ENCODE results near the gene FAM241A.
"Not testable (repeated sequence)": the region's sequence is repeated elsewhere in the genome, so short reads cannot be mapped to it uniquely, and the experiment has no call there.

FAM241A gene

DNA sequence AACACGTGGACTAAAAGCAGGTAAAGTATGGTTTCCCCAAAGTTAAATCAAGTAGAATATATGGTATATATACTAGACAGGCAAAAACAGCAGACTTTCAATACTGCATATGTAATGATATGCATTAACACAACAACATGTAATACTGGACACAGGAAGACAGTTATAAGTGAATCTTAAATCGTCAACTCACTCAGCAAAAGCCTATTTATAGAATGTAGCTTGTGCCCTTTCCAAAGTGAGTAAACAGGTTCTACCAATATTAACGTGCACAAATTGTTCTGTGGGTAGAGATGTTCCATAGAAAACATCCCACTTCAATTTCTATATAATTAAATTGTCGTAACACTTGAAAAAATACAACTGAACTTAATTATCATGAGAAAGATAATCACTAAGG lies 30.6 kb downstream of the FAM241A start:
- no peak for DNase-seq

DNA sequence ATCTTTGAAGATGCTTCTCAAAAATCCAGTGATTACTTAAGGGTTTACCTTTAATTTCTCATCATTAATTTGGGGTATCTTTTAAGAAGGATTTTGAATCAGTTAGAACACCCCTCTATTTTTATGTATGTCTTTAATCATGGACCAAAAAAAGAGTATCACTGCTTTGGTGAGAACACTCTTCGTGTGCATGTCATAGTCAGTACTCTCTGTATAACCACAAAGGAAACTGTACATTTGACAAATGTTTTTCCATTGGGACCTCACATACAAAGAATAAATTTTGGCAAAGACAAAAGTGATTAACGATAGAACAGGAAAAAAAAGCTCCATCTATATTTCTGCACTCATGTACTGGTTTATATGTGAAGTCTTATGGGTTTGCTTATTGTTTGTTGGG lies 31.3 kb downstream of the FAM241A start:
- no peak for DNase-seq

DNA sequence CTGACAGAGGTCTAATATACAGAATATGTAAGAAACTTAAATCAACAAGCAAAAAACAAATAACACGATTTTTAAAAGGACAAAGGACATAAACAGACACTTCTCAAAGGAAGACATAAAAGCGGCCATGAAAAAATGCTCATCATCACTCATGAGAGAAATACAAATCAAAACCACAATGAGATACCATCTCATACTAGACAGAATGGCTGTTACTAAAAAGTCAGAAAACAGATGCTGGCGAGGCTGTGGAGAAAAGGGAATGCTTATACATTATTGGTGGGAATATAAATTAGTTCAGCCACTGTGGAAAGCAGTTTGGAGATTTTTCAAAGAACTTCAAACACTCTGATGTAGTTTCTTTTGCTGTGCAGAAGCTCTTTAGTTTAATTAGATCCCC lies 33.5 kb downstream of the FAM241A start:
- not testable (repeated sequence) for DNase-seq

DNA sequence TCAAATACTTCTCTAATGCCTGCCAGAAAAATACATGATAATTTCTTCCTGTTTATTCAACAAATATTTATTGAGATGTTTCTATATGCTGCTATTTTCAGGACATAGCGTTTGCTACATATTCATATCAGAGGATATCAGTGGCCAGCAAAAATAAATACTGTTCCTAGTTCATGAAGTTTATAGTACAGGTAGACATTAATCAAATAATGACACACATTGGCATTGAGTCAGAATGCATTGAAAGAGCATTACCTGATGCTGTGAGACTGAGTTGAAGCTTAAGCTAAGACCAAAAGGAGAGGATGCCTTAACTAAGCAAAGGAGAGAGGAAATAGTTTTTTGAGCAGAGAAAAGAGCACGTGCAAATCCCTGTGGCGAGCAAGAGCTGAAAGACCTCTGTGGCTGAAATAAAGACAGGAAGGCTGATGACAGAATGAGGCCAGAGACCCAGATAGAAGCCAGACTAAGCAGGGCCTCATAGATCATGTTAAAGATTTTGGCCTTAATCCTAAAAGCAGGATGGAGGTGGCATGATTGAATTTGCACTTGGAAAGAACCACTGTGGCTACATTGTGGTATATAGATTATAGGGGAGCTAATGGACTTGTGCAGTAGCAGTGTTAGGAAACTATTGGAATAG lies 36.2 kb downstream of the FAM241A start:
- DNase-seq = no peak

DNA sequence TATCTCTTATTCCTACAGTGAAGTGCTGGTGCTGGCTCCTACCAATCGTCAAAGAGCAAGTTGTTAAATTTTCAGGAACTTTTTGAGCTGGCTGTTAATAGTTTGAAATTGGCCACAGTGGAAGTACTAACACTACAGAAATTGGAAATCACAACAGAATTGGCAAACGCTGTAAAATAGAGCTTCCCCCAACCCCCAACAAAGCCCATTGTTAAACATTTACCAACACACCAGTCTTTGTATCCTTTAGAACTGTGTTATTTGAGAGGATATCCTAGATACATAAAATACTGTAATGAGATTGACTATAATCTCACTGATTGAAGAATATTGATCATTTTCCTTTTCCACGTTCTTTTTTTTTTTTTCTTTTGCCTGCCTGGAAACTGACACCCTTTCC lies 37.4 kb downstream of the FAM241A start:
- no peak for DNase-seq

DNA sequence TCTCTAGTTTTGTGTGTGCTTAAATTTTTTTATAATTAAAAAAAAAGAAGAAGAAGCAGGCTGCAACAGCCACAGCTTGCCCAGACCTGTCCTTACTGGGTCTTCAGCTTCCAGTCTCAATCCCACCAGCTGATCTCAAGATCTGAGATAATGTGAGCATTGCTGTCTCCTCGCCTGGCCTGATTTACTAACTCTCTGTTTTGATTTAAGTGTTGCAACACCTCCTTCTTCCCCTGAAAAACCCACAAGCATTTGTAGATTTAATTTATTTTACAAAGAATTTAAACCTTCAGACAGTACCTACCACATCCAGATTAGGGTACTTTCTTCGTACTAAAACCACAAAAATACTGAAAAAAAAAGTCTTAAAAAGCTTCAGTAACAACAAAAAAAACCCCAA lies 38.0 kb downstream of the FAM241A start:
- DNase-seq = no peak

DNA sequence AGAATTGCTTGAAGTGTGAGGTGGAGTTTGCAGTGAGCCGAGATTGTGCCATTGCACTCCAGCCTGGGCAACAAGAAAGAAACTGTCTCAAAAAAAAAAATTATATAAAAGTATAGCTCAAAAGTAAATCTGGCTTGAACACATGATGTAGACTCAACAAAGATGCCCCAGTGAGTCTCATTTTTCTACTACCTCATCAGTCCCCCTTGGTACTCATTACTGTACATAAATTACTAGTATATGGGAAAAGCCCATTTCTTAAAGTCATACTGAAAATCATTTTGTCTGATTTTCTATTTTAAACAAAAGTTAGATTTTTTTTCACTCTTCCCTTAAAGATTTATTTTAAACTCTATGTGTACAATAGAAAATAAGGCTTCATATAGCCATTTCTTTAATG lies 39.2 kb downstream of the FAM241A start:
- no peak for DNase-seq

DNA sequence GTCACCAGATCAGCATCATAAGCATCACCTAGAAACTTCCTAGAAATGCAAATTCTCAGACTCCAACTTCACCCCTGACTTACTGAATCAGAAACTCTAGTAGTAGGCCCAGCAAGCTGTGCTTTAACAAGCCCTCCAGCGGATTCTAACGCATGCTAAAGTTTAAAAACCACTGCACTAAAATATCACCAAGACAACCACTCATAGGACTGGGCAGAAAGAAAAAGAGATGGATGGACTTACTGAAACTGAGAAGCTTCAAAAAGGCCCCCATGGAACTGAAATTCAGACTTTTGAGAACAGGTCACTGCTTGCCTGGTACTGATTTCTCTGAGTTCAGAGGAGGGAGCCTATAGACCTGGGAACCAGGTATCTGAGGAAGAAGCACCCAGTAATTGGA lies 40.1 kb downstream of the FAM241A start:
- no peak for DNase-seq

DNA sequence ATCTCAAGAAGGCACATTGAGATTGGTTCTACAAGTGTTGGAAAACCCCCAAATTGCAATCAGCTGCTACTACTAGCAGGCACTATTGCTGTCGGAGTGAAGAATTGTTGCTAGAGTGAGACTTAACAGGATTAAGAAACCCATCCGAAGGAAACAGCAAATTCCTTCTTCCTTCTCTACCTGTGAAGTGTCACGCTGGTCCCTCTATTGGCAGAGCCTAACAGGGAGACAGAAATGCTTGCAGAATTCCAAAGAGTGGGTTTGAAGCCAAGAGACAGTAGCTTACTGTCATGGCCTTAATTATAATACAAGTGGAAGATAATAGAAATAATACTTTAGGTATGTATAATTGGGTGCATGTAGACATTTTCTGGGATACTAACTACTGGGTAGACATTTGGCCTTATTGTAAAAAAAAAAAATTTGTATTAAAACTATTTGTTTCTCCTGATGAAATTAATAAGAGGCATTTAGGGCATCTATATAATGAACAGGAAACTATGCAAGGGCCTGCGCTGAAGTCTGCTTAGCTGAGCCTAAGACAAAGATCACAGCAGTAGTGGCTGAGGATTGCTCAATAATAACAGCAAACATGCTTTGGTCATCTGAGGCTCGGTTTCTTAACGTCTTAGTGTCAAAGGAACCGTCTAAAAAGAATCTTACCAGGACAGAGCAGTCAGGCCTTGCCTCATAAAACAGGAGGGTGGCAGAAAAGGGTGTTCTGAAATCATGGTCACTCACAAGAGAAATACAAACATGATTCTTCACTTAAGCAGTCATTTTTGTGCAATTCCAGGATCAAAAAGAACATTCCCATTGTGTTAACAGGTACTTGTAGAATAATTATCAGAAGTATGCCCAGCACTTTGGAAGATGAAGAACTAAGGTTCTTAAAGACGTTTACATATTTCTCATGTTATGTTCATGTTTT lies 40.8 kb downstream of the FAM241A start:
- no peak for DNase-seq

DNA sequence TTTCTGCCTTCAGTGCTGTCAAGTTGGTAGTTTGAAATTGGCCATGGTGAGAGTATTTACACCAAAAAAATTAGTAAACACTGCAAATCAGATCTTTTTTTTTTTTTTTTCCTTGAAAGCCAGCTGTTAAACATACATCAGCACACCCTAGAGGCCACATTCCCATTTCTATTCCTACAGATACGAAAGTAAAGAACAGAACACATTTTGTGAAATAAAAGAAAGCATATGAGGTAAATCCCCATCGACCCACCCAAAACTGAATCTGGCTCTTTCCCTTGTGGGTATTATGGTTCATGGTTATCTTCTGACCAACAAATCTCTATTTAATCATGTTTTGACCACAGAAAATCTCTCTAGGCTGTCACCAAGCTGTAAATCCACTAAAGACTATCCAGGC lies 44.5 kb downstream of the FAM241A start:
- DNase-seq = no peak

DNA sequence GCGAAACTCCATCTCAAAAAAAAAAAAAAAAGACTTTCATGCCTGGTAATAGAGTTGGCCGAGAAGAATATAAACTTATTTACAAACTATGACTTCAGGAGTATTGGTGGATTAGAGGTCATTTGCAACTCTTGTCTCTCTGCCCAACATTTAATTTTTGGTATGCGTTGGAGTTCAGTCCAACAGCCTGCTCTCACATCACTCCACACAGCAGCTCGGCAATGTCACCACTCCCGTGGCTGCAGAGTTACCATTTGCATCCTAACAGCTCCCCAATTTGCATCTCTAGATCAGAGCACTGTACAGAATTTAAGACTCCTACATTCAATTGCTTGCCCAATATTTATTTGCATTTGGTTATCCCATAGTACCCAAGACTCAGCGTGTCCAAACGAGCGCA lies 45.4 kb downstream of the FAM241A start:
- DNase-seq = no peak

DNA sequence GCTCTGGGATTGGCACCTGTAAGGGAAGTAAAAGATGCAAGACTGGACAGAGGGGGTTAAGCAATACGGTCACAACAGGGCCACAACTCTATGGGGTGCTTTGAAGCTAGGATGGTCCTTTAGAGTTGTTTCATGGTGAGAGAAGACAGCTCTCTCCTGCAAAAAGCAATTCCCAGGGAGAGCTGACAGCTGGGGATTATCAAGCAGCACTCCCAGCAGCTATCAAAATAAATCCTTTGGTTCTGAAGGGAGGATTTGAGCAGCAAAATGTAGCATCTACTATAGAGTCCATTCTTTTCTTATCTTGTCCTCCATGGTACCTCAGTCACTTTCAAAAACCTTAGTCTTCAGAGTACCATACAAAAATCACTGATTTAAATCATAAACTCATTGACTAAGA lies 51.2 kb downstream of the FAM241A start:
- DNase-seq = no peak

DNA sequence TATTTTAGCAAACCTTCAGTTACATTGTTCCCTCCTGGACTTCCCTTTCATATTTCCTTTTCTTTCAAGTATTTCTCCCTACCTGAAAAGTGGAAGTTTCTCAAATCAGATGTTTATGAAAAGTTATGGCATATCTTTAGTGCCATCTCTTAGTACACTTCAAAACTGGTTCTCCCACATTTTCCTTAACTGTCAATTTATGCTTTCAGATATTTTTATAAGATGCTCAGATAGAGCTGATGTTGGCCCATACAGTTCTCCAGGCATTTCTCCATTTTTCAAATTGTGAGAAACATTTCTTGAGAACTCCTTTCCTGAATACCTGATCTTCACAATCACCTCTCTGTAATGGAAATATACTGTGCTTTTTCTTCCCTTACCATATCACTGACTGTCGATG lies 53.8 kb downstream of the FAM241A start:
- DNase-seq = no peak

DNA sequence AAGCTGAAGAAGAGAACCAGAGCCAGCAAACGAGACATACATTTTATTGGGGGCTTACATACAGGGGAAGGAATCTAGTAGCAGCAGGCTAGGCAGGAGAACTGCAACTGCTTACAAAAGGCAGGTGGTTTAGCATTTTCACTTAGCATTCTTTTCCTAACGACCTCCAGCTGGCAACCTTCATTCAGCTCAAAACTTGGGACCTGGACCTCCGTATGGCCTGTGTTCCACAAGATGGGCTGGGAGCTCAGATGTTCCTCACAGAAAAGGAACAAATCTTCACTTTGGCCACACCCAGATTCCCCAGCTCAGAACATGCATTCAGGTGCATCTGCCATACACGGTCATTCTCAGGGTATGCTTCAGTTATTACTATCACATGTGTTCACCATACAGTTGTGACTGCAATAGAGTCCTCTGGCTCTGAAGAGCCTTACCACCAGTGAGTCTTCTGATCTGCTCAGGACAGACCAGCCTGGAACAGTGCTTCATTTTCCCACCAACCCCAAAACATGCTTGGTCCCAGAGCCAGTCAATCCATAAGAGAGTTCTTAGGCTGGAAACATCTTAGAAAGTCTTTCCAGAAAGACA lies 56.8 kb downstream of the FAM241A start:
- no peak for DNase-seq

DNA sequence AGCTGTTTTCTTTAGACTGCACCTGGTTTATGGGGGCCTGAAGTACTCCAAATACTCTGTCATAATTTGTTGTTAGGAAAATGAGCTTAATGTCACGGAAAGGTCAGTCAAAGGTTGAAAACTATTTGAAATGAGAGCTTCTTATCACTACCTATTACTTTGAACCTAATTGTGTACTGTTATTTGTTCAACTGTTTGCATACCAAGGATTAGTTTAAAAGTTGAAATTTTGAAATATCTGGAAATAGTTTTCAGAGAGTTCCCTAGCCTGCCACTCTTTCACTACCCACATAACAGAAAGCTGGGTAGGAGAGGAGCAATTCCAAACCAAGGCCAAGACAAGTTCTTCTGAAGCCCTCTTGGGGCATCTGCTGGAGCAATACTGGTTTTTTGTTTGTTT lies 58.3 kb downstream of the FAM241A start:
- no peak for DNase-seq

DNA sequence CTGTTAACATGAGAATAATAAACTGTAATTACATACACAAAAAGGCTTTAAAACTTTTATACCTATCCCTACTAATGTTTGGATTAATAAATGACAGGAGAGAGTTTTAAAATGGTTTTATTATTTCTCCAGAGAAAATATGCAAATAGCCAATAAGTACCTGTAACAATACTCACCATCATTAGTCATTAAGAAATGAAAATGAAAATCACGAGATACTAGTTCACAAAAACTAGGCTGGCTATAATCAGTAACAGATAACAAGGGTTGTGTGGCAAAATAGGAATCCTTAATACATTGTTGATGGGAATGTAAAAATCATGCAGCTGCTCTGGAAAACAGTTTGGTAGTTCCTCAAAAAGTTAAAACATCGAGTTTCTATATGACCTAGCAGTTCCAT lies 61.2 kb downstream of the FAM241A start:
- DNase-seq = no peak

DNA sequence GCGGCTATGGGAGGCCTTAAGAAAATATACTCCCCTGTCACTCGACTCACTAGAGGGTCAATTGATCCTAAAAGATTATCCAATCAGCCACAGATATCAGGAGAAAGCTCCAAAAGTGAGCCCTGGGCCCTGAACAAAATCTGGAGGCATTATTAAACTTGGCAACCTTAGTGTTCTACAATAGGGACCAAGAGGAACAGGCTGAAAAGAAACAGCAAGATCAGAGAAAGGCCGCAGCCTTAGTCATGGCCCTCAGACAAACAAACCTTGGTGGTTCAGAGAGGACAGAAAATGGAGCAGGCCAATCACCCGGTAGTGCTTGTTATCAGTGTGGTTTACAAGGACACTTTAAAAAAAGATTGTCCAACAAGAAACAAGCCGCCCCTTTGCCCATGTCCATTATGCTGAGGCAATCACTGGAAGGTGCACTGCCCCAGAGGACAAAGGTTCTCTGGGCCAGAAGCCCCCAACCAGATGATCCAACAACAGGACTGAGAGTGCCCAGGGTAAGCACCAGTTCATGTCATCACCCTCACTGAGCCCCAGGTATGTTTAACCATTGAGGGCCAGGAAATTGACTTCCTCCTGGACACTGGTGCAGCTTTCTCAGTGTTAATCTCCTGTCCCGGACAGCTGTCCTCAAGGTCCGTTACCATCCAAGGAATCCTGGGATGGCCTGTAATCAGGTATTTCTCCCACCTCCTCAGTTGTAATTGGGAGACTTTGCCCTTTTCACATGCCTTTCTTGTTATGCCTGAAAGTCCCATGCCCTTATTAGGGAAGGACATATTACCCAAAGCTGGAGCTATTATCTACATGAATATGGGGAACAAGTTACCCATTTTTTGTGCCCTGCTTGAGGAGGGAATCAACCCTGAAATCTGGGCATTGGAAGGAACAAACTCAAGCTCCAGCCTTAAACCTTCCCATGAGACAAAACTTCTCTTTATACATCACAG lies 63.2 kb downstream of the FAM241A start:
- not testable (repeated sequence) for DNase-seq

DNA sequence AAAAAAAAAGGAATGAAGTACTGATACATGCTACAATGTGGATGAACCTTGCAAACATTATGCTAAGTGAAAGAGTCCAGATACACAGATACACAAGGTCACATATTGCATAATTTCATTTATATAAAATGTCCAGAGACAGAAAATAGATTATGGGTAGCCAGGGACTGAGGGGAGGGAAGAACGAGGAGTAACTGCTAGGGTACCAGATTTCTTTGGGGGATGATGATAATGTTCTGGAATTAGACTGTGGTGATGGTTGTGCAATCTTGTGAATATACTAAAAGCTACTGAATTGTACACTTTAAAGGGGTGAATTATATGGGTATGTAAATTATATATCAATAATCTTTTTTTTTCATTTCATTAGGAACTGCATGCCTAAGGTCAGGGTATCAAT lies 65.5 kb downstream of the FAM241A start:
- DNase-seq = no peak

DNA sequence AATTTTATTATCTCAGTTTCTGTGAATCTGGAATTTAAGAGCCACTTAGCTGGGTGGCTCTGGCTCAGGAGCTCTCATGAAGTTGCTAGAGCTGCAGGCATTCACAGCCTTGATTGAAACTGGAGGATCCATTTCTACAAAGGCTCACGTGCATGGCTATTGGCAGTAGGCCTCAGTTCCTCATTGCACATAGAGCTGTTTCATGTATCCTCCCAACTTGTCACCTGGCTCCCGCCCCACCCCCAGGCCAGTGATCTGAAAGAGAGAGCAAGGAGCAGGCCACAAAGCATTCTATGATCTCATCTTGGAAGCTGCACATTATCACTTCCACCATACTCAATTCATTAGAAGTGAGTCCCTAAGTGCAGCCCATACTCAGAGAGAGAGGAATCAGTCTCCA lies 67.8 kb downstream of the FAM241A start:
- DNase-seq = no peak

DNA sequence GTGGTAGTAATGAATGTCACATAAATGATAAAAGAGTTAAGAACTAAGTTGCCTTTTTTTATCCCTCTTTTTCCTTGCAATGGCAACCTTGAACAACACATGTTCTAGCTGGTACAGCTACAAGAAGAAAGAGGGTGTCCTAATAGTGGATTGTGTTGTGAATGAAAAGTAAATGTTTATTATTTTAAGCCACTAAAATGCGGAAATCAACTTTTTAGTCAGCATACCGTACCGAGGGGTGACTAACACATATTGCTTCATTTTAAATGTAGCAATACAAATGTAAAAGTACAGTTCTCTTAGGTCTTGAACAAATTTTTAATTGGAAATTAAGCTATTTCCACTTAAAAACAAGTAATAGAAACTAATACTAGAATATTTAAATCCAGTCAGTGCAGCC lies 68.6 kb downstream of the FAM241A start:
- DNase-seq = no peak

DNA sequence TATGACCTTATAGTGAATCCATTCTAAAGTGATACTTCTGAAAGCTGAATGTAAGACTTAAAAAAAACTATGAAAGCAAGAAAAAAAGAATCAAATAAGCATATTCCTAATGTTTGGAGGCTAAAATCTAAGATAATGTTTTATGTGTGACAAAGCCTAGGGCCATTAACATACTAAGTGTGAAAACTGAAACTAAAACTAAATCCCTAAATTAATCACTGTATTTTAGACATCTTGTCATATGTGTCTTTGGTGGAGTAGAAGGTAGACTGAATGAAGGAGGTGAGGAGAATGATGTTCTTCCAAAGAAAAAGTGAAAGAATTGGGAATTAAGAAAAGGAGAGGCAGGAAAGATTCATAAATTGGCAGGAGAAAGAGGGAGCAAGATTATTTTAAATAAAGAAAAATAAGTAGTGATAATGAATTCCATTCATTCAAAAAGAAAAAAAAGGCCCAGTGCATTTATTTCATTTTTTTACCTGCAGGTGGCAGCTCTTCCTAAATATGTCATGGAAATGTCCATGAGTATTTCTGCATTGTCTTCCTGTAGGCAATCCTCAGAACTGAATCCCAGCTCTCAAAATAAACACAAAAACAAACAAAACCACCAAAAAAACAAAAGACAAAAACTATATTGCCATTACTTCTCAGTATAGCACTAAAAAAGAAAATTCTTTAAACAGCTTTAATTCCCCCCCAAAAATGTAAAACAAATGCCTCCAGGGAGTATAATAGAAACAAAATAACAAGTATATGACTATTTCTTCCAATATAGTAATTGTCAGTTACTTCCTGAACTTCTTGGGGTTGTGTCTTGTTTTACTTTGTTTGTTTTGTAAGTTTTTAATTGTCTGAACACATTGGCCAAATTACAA lies 69.4 kb downstream of the FAM241A start:
- peak in 1 of 2 experiments; percentile 9 for DNase-seq

DNA sequence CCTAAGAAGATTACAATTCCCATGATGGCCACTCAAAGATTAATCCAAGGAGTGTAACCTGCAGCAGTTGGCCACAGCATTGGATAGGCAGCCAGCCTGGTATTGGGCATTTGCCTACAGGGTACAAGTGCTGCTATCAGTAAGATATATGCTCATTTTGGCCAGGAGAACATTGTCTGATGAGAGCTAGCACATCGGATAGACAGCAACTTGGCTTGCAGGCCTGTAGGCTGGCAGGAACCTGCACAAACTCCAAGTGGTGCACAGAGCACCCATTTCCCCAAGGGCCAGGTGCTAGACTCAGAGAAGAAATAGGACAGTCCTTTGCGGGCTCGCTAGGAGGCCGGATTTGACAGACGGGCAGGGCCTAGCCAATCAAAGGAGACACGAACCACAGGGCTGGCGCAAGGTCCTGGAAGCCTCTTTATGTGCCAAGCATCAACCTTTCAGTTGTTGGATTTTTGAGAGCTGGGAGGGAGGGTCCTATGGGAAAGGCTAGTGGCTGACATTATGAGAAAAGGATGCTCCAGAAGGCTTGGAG lies 74.6 kb downstream of the FAM241A start:
- no peak for DNase-seq
